ENCODE measurements around the gene PAQR8. TPM values are rescaled to one million over a fixed set of nuclear protein-coding genes. Genes with fewer than 3 reads are reported as not detected.
A peak's percentile ranks its signal among the peaks of the same experiment; 100 is the strongest.
"Not testable (repeated sequence)": the region's sequence is repeated elsewhere in the genome, so short reads cannot be mapped to it uniquely, and the experiment has no call there.

The PAQR8 gene
- total RNA-seq, 1 donor from 2014 or later, result 3.5 TPM

GRCh38 chr6:52415333-52415732 lies 53.4 kb downstream of the PAQR8 start:
- ATAC-seq, result no peak

- ATAC-seq, result no peak
Measured at GRCh38 chr6:52415917-52416628, 54.1 kb downstream of the PAQR8 start.

- ATAC-seq, result peak; percentile 58
Measured at GRCh38 chr6:52416629-52417151, 54.7 kb downstream of the PAQR8 start.

GRCh38 chr6:52417675-52418111 lies 55.7 kb downstream of the PAQR8 start:
- ATAC-seq, result peak; percentile 53

GRCh38 chr6:52418606-52419005 lies 56.7 kb downstream of the PAQR8 start:
- no peak for ATAC-seq

GRCh38 chr6:52419809-52420667 lies 58.1 kb downstream of the PAQR8 start, which contains the start of gene EFHC1:
Gene EFHC1 (plus strand): TSS chr6:52420342. CDS start chr6:52420411, 69 bp downstream.
- ATAC-seq, result peak; percentile 98

- no peak for ATAC-seq
Measured at GRCh38 chr6:52420668-52421358, 58.9 kb downstream of the PAQR8 start.

- no peak for ATAC-seq
Measured at GRCh38 chr6:52422156-52422555, 60.2 kb downstream of the PAQR8 start.

- no peak for ATAC-seq
Measured at GRCh38 chr6:52423448-52423847, 61.5 kb downstream of the PAQR8 start.

- no peak for ATAC-seq
Measured at GRCh38 chr6:52423971-52424381, 62.0 kb downstream of the PAQR8 start.

GRCh38 chr6:52424513-52424912 lies 62.6 kb downstream of the PAQR8 start:
- no peak for ATAC-seq

GRCh38 chr6:52426667-52427066 lies 64.7 kb downstream of the PAQR8 start:
- ATAC-seq, result no peak

- ATAC-seq, result not testable (repeated sequence)
Measured at GRCh38 chr6:52433294-52433693, 71.3 kb downstream of the PAQR8 start.

- ATAC-seq, result no peak
Measured at GRCh38 chr6:52435345-52435744, 73.4 kb downstream of the PAQR8 start.

- no peak for ATAC-seq
Measured at GRCh38 chr6:52438926-52439325, 77.0 kb downstream of the PAQR8 start.

- ATAC-seq, result peak; percentile 98
Measured at GRCh38 chr6:52454556-52454955, 92.6 kb downstream of the PAQR8 start.

GRCh38 chr6:52457096-52457495 lies 95.1 kb downstream of the PAQR8 start:
- ATAC-seq, result peak; percentile 68

Other genes with a start within 250 kb of the PAQR8 start
- not detected for gene IL17A, start 175.8 kb upstream of the PAQR8 start, total RNA-seq
- gene IL17F, start 117.7 kb upstream of the PAQR8 start, total RNA-seq, result 0.20 TPM
- 30.3 TPM for gene MCM3, start 77.4 kb upstream of the PAQR8 start, total RNA-seq
- gene EFHC1, start 58.2 kb downstream of the PAQR8 start, total RNA-seq, result 10.8 TPM
- 3.5 TPM for gene TRAM2, start 214.9 kb downstream of the PAQR8 start, total RNA-seq